CD4-positive, alpha-beta T cell treated with Interleukin-1 beta for 1 hour (primary cell): ENCODE data around the gene SH2B2.
"Not testable (repeated sequence)": the region's sequence is repeated elsewhere in the genome, so short reads cannot be mapped to it uniquely, and the experiment has no call there.

ENCODE experiments used
- DNase-seq, 2 donors: peaks; one replicate each; pipeline ENCODE4 v3.0.0-alpha.2; 2020 to 2022

Gene SH2B2

GRCh38 chr7:102287111-102287980, 678 bp downstream of the SH2B2 start:
- DNase-seq, result no peak

- no peak for DNase-seq
These were observed 1.3 kb downstream of the SH2B2 start for GRCh38 chr7:102287981-102288278.

GRCh38 chr7:102288285-102288930, 1.7 kb downstream of the SH2B2 start:
- no peak for DNase-seq

GRCh38 chr7:102289057-102289456, 2.4 kb downstream of the SH2B2 start:
- DNase-seq, result peak in 1 of 2 donors; percentile 37

GRCh38 chr7:102291056-102291915, 4.6 kb downstream of the SH2B2 start:
- DNase-seq, result peak in 1 of 2 donors; percentile 41

GRCh38 chr7:102291916-102292267, 5.2 kb downstream of the SH2B2 start:
- DNase-seq, result no peak

GRCh38 chr7:102292813-102293798, 6.4 kb downstream of the SH2B2 start:
- DNase-seq, result no peak

- DNase-seq, result no peak
These were observed 7.9 kb downstream of the SH2B2 start for GRCh38 chr7:102294589-102294988.

- DNase-seq, result no peak
These were observed 8.9 kb downstream of the SH2B2 start for GRCh38 chr7:102295346-102296178.

- no peak for DNase-seq
These were observed 9.4 kb downstream of the SH2B2 start for GRCh38 chr7:102296179-102296438.

GRCh38 chr7:102296514-102296913, 9.8 kb downstream of the SH2B2 start:
- DNase-seq, result no peak

- no peak for DNase-seq
These were observed 11.0 kb downstream of the SH2B2 start for GRCh38 chr7:102297487-102298218.

- no peak for DNase-seq
These were observed 14.1 kb downstream of the SH2B2 start for GRCh38 chr7:102300643-102301221.

GRCh38 chr7:102301367-102301766, 14.7 kb downstream of the SH2B2 start:
- DNase-seq, result not testable (repeated sequence)

GRCh38 chr7:102302025-102302424, 15.4 kb downstream of the SH2B2 start:
- DNase-seq, result no peak

GRCh38 chr7:102303669-102304422, 17.2 kb downstream of the SH2B2 start:
- no peak for DNase-seq

- DNase-seq, result no peak
These were observed 18.0 kb downstream of the SH2B2 start for GRCh38 chr7:102304668-102305067.

GRCh38 chr7:102305414-102306268, 19.0 kb downstream of the SH2B2 start:
- no peak for DNase-seq
